GM23338 (cell line): ENCODE measurements around the gene RER1. TPM values are rescaled to one million over a fixed set of nuclear protein-coding genes. Genes with fewer than 3 reads are reported as not detected.

Experiments
- ATAC-seq: fragments of 200-7000 bp; cut with Tn5 transposase; 3 replicates; pipeline ENCODE4 v1.9.1; 2020
- DNase-seq: peaks from one replicate; pipeline ENCODE4 v3.0.0-alpha.2; 2015; ENCODE audit warnings: low spot score
- H2AFZ ChIP-seq: fragments of 200-600 bp; sonication (generic); 2 replicates; pipeline ENCODE4 v1.8.0; 2016; ENCODE audit warnings: antibody characterized with exemption, mild to moderate bottlenecking, moderate library complexity
- H3F3A ChIP-seq: fragments of 200-600 bp; sonication (generic); replicated peaks from 2 replicates; pipeline ENCODE4 v1.8.0; 2017; ENCODE audit warnings: antibody characterized with exemption, mixed run types, low read depth
- H3K27ac ChIP-seq: fragments of 200-600 bp; sonication (generic); 2 replicates; pipeline ENCODE4 v1.6.1; 2016; ENCODE audit warnings: low read depth
- H3K27me3 ChIP-seq: fragments of 200-600 bp; sonication (generic); 2 replicates; pipeline ENCODE4 v1.8.0; 2016; ENCODE audit warnings: mild to moderate bottlenecking, mixed run types, moderate library complexity; ENCODE audit not compliant: insufficient read depth
- H3K36me3 ChIP-seq: fragments of 200-600 bp; sonication (generic); 2 replicates; pipeline ENCODE4 v1.8.0; 2016; ENCODE audit warnings: mild to moderate bottlenecking; ENCODE audit not compliant: insufficient read depth
- H3K4me1 ChIP-seq: fragments of 200-600 bp; sonication (generic); 2 replicates; pipeline ENCODE4 v1.8.0; 2016; ENCODE audit warnings: mild to moderate bottlenecking, moderate library complexity; ENCODE audit not compliant: insufficient read depth
- H3K4me2 ChIP-seq: fragments of 200-600 bp; sonication (generic); 2 replicates; pipeline ENCODE4 v1.7.1; 2017; ENCODE audit warnings: mixed run types
- H3K4me3 ChIP-seq: fragments of 200-600 bp; sonication (generic); 2 replicates; pipeline ENCODE4 v1.6.1; 2016; ENCODE audit warnings: mixed run types
- H3K79me2 ChIP-seq: fragments of 200-600 bp; sonication (generic); replicated peaks from 2 replicates; pipeline ENCODE4 v1.8.0; 2017; ENCODE audit warnings: mild to moderate bottlenecking; ENCODE audit not compliant: insufficient read depth
- H3K9me2 ChIP-seq: fragments of 200-600 bp; sonication (generic); 2 replicates; pipeline ENCODE4 v1.8.0; 2017; ENCODE audit not compliant: insufficient read depth
- H4K20me1 ChIP-seq: fragments of 200-600 bp; sonication (generic); replicated peaks from 2 replicates; pipeline ENCODE4 v1.8.0; 2017; ENCODE audit warnings: mild to moderate bottlenecking; ENCODE audit not compliant: insufficient read depth
- H3K27ac Mint-ChIP-seq: 2 replicates; pipeline ENCODE4 v1.8.0; 2020; ENCODE audit warnings: inconsistent platforms, mild to moderate bottlenecking, moderate library complexity, mixed read lengths
- H3K27me3 Mint-ChIP-seq: 3 replicates; pipeline ENCODE4 v1.8.0; 2022; ENCODE audit warnings: low read depth, mild to moderate bottlenecking, moderate library complexity, mixed read lengths, inconsistent platforms; ENCODE audit not compliant: insufficient read depth, poor library complexity
- H3K36me3 Mint-ChIP-seq: 3 replicates; pipeline ENCODE4 v1.8.0; 2021; ENCODE audit warnings: low read depth, mild to moderate bottlenecking, inconsistent platforms, moderate library complexity, mixed read lengths
- H3K4me1 Mint-ChIP-seq: 3 replicates; pipeline ENCODE4 v1.8.0; 2020; ENCODE audit warnings: mild to moderate bottlenecking, inconsistent platforms, mixed read lengths
- H3K4me3 Mint-ChIP-seq: 3 replicates; pipeline ENCODE4 v1.8.0; 2021; ENCODE audit warnings: moderate library complexity, mild to moderate bottlenecking, inconsistent platforms, mixed read lengths
- H3K9me3 Mint-ChIP-seq: 3 replicates; pipeline ENCODE4 v1.8.0; 2020; ENCODE audit warnings: moderate library complexity, mild to moderate bottlenecking, inconsistent platforms, mixed read lengths
- CREB1 ChIP-seq: fragments of 250-450 bp; sonication (Bioruptor Pico); IDR thresholded peaks from 2 replicates; pipeline ENCODE4 v1.5.0; 2020; ENCODE audit warnings: low read depth, mild to moderate bottlenecking, moderate library complexity
- EZH2 ChIP-seq: fragments of 200-600 bp; sonication (generic); IDR thresholded peaks from one replicate; pipeline ENCODE4 v1.8.0; 2017; ENCODE audit warnings: antibody characterized with exemption, mild to moderate bottlenecking, low read depth; ENCODE audit not compliant: unreplicated experiment
- EZH2phosphoT487 ChIP-seq: fragments of 200-600 bp; sonication (generic); IDR thresholded peaks from one replicate; pipeline ENCODE4 v1.8.1; 2018; ENCODE audit warnings: antibody characterized with exemption; ENCODE audit not compliant: unreplicated experiment
- JUNB ChIP-seq: IDR thresholded peaks from one replicate; pipeline ENCODE4 v1.6.1; 2016; ENCODE audit warnings: antibody characterized with exemption; ENCODE audit not compliant: unreplicated experiment
- NANOG ChIP-seq: IDR thresholded peaks from 2 replicates; pipeline ENCODE4 v1.6.1; 2016; ENCODE audit warnings: antibody characterized with exemption, borderline replicate concordance
- POLR2AphosphoS5 ChIP-seq: IDR thresholded peaks from 2 replicates; pipeline ENCODE4 v1.6.1; 2016; ENCODE audit warnings: antibody characterized with exemption, low read depth
- STAT1 ChIP-seq: IDR thresholded peaks from one replicate; pipeline ENCODE4 v1.6.1; 2016; ENCODE audit warnings: antibody characterized with exemption; ENCODE audit not compliant: unreplicated experiment
- ZNF114 ChIP-seq: fragments of 250-450 bp; sonication (Bioruptor Pico); IDR thresholded peaks from 2 replicates; pipeline ENCODE4 v1.5.0; 2020; ENCODE audit warnings: mild to moderate bottlenecking, moderate library complexity
- ZNF331 ChIP-seq: fragments of 250-450 bp; sonication (Bioruptor Pico); IDR thresholded peaks from 2 replicates; pipeline ENCODE4 v1.5.0; 2020; ENCODE audit warnings: low read depth, mild to moderate bottlenecking, moderate library complexity
- polyA plus RNA-seq: library from polyadenylated mRNA; unstranded; fragments of >200 nt; fragmentation: Nextera tagmentation; extraction: Ambion mirVana; gene quantifications from 2 replicates; pipeline ENCODE4 v1.2.1, GENCODE V29; 2016
- total RNA-seq: library from RNA; depleted of rRNA; stranded (reverse); fragments of >200 nt; shearing (Covaris generic); gene quantifications from 2 replicates; pipeline ENCODE4 v1.2.3, GENCODE V29; 2014
- TF ChIP-seq, protein P1 (sequence below): fragments of 250-450 bp; sonication (Bioruptor Pico); IDR thresholded peaks from 2 replicates; pipeline ENCODE4 v1.5.0; 2020; ENCODE audit warnings: mild to moderate bottlenecking, moderate library complexity
- TF ChIP-seq, protein P2 (sequence below): IDR thresholded peaks from 2 replicates; pipeline ENCODE4 v1.6.1; 2016; ENCODE audit warnings: antibody characterized with exemption
- TF ChIP-seq, protein P3 (sequence below), 2 experiments: fragments of 200-600 bp in 1 of 2; sonication (generic) in 1 of 2; conservative IDR thresholded peaks; 2 replicates each; pipeline versions ENCODE4 v1.5.1 to v1.6.1; 2016 to 2017; ENCODE audit warnings: antibody characterized with exemption in 2 of 2, low read depth in 2 of 2, mild to moderate bottlenecking in 2 of 2, moderate library complexity in 1 of 2
- TF ChIP-seq, protein P4 (sequence below): IDR thresholded peaks from one replicate; pipeline ENCODE4 v1.6.1; 2018; ENCODE audit warnings: antibody characterized with exemption; ENCODE audit not compliant: unreplicated experiment

The RER1 gene
- total and polyA plus RNA-seq, 2 experiments from 2014 or later, result 58.4 to 99.5 TPM

DNA sequence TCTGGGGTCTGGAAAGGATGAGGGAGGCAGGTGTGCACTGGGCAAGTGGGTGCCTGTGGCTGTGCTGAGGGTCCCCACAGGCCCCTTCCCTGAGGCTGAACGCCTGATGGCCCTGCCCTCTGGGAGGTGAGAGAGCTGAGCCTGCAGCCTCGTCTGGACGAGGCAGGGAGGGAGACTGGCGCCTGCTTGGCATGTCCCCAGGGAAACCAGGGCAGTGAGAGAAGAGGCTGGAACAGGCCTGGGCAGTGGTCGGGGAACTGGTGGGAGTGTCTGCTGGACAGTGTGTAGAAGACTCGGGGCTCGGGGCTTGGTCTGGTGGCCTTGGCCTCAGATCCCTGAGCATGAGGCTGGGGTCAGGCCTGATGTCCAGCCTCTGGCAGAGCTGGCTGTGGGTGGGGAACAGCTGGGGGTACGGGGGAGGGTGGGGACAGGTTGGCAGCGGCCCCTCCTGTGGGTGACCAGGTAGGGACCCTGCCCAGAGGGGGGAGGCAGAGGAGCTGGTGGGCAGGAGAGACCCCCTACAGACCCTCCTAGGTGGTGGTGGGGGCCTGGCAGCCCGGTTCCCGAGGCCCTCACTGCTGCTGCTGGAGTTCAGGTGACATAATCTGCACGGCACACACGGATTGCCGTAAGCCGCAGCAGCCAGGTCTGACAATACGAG lies 53.7 kb downstream of the RER1 start:
- no peak overlapping the region for H3K27ac Mint-ChIP-seq
- Histone ChIP-seq H3K4me1 (no peaks in the 10 kb centered on the region), H3K4me2 (no peak overlapping the region)

More for the DNA sequence above, 53.7 kb downstream of the RER1 start:
- Mint-ChIP-seq H3K36me3 (no peaks in the 10 kb centered on the region), H3K9me3 (no peaks in the 10 kb centered on the region), H3K27me3 (peaks cover 9% of the 10 kb centered on the region), H3K4me1 (peaks cover 14% of the 10 kb centered on the region), H3K4me3 (no peak overlapping the region)
- H2AFZ ChIP-seq, result no peak overlapping the region
- TF ChIP-seq NANOG, result no peak
- no peak for TF ChIP-seq EZH2phosphoT487
- no peak for TF ChIP-seq EZH2
- TF ChIP-seq CREB1 (CRISPR knock-in tag), result no peak
- TF ChIP-seq, protein P1, sequence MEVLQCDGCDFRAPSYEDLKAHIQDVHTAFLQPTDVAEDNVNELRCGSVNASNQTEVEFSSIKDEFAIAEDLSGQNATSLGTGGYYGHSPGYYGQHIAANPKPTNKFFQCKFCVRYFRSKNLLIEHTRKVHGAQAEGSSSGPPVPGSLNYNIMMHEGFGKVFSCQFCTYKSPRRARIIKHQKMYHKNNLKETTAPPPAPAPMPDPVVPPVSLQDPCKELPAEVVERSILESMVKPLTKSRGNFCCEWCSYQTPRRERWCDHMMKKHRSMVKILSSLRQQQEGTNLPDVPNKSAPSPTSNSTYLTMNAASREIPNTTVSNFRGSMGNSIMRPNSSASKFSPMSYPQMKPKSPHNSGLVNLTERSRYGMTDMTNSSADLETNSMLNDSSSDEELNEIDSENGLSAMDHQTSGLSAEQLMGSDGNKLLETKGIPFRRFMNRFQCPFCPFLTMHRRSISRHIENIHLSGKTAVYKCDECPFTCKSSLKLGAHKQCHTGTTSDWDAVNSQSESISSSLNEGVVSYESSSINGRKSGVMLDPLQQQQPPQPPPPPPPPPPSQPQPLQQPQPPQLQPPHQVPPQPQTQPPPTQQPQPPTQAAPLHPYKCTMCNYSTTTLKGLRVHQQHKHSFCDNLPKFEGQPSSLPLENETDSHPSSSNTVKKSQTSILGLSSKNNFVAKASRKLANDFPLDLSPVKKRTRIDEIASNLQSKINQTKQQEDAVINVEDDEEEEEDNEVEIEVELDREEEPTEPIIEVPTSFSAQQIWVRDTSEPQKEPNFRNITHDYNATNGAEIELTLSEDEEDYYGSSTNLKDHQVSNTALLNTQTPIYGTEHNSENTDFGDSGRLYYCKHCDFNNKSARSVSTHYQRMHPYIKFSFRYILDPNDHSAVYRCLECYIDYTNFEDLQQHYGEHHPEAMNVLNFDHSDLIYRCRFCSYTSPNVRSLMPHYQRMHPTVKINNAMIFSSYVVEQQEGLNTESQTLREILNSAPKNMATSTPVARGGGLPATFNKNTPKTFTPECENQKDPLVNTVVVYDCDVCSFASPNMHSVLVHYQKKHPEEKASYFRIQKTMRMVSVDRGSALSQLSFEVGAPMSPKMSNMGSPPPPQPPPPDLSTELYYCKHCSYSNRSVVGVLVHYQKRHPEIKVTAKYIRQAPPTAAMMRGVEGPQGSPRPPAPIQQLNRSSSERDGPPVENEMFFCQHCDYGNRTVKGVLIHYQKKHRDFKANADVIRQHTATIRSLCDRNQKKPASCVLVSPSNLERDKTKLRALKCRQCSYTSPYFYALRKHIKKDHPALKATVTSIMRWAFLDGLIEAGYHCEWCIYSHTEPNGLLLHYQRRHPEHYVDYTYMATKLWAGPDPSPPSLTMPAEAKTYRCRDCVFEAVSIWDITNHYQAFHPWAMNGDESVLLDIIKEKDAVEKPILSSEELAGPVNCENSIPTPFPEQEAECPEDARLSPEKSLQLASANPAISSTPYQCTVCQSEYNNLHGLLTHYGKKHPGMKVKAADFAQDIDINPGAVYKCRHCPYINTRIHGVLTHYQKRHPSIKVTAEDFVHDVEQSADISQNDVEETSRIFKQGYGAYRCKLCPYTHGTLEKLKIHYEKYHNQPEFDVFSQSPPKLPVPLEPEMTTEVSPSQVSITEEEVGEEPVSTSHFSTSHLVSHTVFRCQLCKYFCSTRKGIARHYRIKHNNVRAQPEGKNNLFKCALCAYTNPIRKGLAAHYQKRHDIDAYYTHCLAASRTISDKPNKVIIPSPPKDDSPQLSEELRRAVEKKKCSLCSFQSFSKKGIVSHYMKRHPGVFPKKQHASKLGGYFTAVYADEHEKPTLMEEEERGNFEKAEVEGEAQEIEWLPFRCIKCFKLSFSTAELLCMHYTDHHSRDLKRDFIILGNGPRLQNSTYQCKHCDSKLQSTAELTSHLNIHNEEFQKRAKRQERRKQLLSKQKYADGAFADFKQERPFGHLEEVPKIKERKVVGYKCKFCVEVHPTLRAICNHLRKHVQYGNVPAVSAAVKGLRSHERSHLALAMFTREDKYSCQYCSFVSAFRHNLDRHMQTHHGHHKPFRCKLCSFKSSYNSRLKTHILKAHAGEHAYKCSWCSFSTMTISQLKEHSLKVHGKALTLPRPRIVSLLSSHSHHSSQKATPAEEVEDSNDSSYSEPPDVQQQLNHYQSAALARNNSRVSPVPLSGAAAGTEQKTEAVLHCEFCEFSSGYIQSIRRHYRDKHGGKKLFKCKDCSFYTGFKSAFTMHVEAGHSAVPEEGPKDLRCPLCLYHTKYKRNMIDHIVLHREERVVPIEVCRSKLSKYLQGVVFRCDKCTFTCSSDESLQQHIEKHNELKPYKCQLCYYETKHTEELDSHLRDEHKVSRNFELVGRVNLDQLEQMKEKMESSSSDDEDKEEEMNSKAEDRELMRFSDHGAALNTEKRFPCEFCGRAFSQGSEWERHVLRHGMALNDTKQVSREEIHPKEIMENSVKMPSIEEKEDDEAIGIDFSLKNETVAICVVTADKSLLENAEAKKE, result no peak
- no peak for TF ChIP-seq POLR2AphosphoS5
- TF ChIP-seq, protein P2, sequence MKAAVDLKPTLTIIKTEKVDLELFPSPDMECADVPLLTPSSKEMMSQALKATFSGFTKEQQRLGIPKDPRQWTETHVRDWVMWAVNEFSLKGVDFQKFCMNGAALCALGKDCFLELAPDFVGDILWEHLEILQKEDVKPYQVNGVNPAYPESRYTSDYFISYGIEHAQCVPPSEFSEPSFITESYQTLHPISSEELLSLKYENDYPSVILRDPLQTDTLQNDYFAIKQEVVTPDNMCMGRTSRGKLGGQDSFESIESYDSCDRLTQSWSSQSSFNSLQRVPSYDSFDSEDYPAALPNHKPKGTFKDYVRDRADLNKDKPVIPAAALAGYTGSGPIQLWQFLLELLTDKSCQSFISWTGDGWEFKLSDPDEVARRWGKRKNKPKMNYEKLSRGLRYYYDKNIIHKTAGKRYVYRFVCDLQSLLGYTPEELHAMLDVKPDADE, result no peak
- TF ChIP-seq, protein P3, sequence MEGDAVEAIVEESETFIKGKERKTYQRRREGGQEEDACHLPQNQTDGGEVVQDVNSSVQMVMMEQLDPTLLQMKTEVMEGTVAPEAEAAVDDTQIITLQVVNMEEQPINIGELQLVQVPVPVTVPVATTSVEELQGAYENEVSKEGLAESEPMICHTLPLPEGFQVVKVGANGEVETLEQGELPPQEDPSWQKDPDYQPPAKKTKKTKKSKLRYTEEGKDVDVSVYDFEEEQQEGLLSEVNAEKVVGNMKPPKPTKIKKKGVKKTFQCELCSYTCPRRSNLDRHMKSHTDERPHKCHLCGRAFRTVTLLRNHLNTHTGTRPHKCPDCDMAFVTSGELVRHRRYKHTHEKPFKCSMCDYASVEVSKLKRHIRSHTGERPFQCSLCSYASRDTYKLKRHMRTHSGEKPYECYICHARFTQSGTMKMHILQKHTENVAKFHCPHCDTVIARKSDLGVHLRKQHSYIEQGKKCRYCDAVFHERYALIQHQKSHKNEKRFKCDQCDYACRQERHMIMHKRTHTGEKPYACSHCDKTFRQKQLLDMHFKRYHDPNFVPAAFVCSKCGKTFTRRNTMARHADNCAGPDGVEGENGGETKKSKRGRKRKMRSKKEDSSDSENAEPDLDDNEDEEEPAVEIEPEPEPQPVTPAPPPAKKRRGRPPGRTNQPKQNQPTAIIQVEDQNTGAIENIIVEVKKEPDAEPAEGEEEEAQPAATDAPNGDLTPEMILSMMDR (conservative IDR thresholded peaks at IDR 0.05; ENCODE audit: low read depth in 2 of 2), result no peak
- no peak for TF ChIP-seq ZNF331 (CRISPR knock-in tag)
- TF ChIP-seq STAT1, result no peak
- TF ChIP-seq ZNF114, result no peak
- no peak for TF ChIP-seq JUNB
- TF ChIP-seq, protein P4, sequence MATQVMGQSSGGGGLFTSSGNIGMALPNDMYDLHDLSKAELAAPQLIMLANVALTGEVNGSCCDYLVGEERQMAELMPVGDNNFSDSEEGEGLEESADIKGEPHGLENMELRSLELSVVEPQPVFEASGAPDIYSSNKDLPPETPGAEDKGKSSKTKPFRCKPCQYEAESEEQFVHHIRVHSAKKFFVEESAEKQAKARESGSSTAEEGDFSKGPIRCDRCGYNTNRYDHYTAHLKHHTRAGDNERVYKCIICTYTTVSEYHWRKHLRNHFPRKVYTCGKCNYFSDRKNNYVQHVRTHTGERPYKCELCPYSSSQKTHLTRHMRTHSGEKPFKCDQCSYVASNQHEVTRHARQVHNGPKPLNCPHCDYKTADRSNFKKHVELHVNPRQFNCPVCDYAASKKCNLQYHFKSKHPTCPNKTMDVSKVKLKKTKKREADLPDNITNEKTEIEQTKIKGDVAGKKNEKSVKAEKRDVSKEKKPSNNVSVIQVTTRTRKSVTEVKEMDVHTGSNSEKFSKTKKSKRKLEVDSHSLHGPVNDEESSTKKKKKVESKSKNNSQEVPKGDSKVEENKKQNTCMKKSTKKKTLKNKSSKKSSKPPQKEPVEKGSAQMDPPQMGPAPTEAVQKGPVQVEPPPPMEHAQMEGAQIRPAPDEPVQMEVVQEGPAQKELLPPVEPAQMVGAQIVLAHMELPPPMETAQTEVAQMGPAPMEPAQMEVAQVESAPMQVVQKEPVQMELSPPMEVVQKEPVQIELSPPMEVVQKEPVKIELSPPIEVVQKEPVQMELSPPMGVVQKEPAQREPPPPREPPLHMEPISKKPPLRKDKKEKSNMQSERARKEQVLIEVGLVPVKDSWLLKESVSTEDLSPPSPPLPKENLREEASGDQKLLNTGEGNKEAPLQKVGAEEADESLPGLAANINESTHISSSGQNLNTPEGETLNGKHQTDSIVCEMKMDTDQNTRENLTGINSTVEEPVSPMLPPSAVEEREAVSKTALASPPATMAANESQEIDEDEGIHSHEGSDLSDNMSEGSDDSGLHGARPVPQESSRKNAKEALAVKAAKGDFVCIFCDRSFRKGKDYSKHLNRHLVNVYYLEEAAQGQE, result no peak
- H3K27ac ChIP-seq, result no peak overlapping the region
- ATAC-seq, result no peak
- H3K36me3 ChIP-seq, result no peaks in the 10 kb centered on the region
- DNase-seq, result no peak
- no peak overlapping the region for H3K4me3 ChIP-seq
- no peaks in the 10 kb centered on the region for H3K79me2 ChIP-seq
- H3F3A ChIP-seq, result no peaks in the 10 kb centered on the region
- H3K9me2 ChIP-seq, result no peaks in the 10 kb centered on the region
- H3K27me3 ChIP-seq, result peaks cover 19% of the 10 kb centered on the region
- H4K20me1 ChIP-seq, result no peaks in the 10 kb centered on the region
